BLaER1 treated with 17β-estradiol and CSF1 and Interleukin-3, amounts not matched to agents 10 nM and 100 nM (cell line): Measurements from ENCODE around the gene DNAJC30.
A peak's percentile ranks its signal among the peaks of the same experiment; 100 is the strongest.
"Not testable (repeated sequence)": the region's sequence is repeated elsewhere in the genome, so short reads cannot be mapped to it uniquely, and the experiment has no call there.

ENCODE experiments used
- H3K27ac ChIP-seq, 11 experiments: shearing (Covaris generic); formaldehyde crosslinking; 2 replicates each; pipeline ENCODE4 v1.8.1; 2022
- H3K27me3 ChIP-seq, 11 experiments: shearing (Covaris generic); formaldehyde crosslinking; 2 replicates each; pipeline ENCODE4 v1.8.1; 2022
- H3K36me3 ChIP-seq, 11 experiments: shearing (Covaris generic); formaldehyde crosslinking; 2 replicates each; pipeline ENCODE4 v1.8.1; 2022
- H3K4me1 ChIP-seq, 10 experiments: shearing (Covaris generic); formaldehyde crosslinking; 2 replicates each; pipeline ENCODE4 v1.8.1; 2022
- H3K4me2 ChIP-seq, 11 experiments: shearing (Covaris generic); formaldehyde crosslinking; 2 replicates each; pipeline ENCODE4 v1.8.1; 2022
- H3K4me3 ChIP-seq, 10 experiments: shearing (Covaris generic); formaldehyde crosslinking; 2 replicates each; pipeline ENCODE4 v1.8.1; 2022
- H3K9ac ChIP-seq, 11 experiments: shearing (Covaris generic); formaldehyde crosslinking; 2 replicates each; pipeline ENCODE4 v1.8.1; 2022
- H3K9me3 ChIP-seq, 11 experiments: shearing (Covaris generic); formaldehyde crosslinking; replicated peaks in 1 of 11; 2 replicates each; pipeline ENCODE4 v1.8.1; 2022
- H4K20me1 ChIP-seq, 11 experiments: shearing (Covaris generic); formaldehyde crosslinking; 2 replicates each; pipeline ENCODE4 v1.8.1; 2022
- Cebpa-rat ChIP-seq, 11 experiments: shearing (Covaris generic); IDR thresholded peaks; 2 replicates each; pipeline ENCODE4 v1.8.1; 2022

DNAJC30 gene

GRCh38 chr7:73716318-73716890 is 33.2 kb upstream of the DNAJC30 start:
- peak overlapping the region in 2 of 10 experiments; percentile 13 to 36; a peak in 4 of 20 replicates for H3K4me3 ChIP-seq
- H4K20me1 ChIP-seq: peaks cover 62 to 97% (median 83%) of the 10 kb centered on the region in 11 experiments
- peaks cover 45 to 83% (median 67%) of the 10 kb centered on the region in 10 experiments for H3K4me1 ChIP-seq
- peak overlapping the region; percentile 73 to 100 (median 87) for H3K4me2 ChIP-seq
- no peak for TF ChIP-seq Cebpa-rat (IDR thresholded peaks at IDR 0.05)
- H3K36me3 ChIP-seq: no peaks in the 10 kb centered on the region; a peak in 2 of 22 replicates
- H3K9ac ChIP-seq: peak overlapping the region in 1 of 11 experiments; percentile 31; a peak in 3 of 22 replicates
- H3K27me3 ChIP-seq: peaks cover 82 to 95% (median 88%) of the 10 kb centered on the region in 11 experiments
- H3K27ac ChIP-seq: peak overlapping the region in 5 of 11 experiments; percentile 2 to 45 (median 15); a peak in 5 of 22 replicates
- no peaks in the 10 kb centered on the region for H3K9me3 ChIP-seq

GRCh38 chr7:73715648-73716317 is 32.5 kb upstream of the DNAJC30 start:
- Histone ChIP-seq H3K9ac (peak overlapping the region in 3 of 11 experiments; percentile 4 to 31 (median 15); a peak in 3 of 22 replicates), H4K20me1 (peaks cover 65 to 97% (median 85%) of the 10 kb centered on the region in 11 experiments), H3K27ac (peak overlapping the region in 5 of 11 experiments; percentile 2 to 45 (median 15); a peak in 5 of 22 replicates), H3K4me2 (peak overlapping the region; percentile 73 to 100 (median 87)), H3K4me3 (peak overlapping the region in 1 of 10 experiments; percentile 36; a peak in 3 of 20 replicates), H3K4me1 (peaks cover 45 to 81% (median 66%) of the 10 kb centered on the region in 10 experiments), H3K27me3 (peaks cover 82 to 95% (median 88%) of the 10 kb centered on the region in 11 experiments), H3K36me3 (no peaks in the 10 kb centered on the region; a peak in 2 of 22 replicates), H3K9me3 (no peaks in the 10 kb centered on the region)
- peak in 3 of 11 experiments; percentile 33 to 62 (median 38); a peak in 2 of 22 replicates for TF ChIP-seq Cebpa-rat (IDR thresholded peaks at IDR 0.05)

- H3K4me3 ChIP-seq, H3K4me2 ChIP-seq, H3K9ac ChIP-seq, H3K9me3 ChIP-seq, H3K36me3 ChIP-seq, H3K27ac ChIP-seq: not testable (repeated sequence)
- Histone ChIP-seq H3K4me1 (peaks cover 38 to 77% (median 65%) of the 10 kb centered on the region in 10 experiments), H3K27me3 (peaks cover 66 to 97% (median 76%) of the 10 kb centered on the region in 11 experiments), H4K20me1 (peaks cover 79 to 100% (median 96%) of the 10 kb centered on the region in 11 experiments)
These were observed 30.1 kb upstream of the DNAJC30 start for GRCh38 chr7:73713319-73713718.

- Histone ChIP-seq H3K4me3 (no peak overlapping the region), H4K20me1 (peaks cover 75 to 99% (median 94%) of the 10 kb centered on the region in 11 experiments), H3K9ac (no peak overlapping the region), H3K4me1 (peaks cover 34 to 78% (median 65%) of the 10 kb centered on the region in 10 experiments), H3K36me3 (no peaks in the 10 kb centered on the region; a peak in 2 of 22 replicates), H3K9me3 (no peaks in the 10 kb centered on the region), H3K27me3 (peaks cover 64 to 97% (median 74%) of the 10 kb centered on the region in 11 experiments), H3K4me2 (peak overlapping the region in 1 of 11 experiments; percentile 14; a peak in 1 of 22 replicates), H3K27ac (no peak overlapping the region)
- no peak for TF ChIP-seq Cebpa-rat (IDR thresholded peaks at IDR 0.05)
These were observed 29.5 kb upstream of the DNAJC30 start for GRCh38 chr7:73712773-73713172.

- Histone ChIP-seq H3K4me1 (peaks cover 38 to 80% (median 69%) of the 10 kb centered on the region in 10 experiments), H3K36me3 (no peaks in the 10 kb centered on the region; a peak in 2 of 22 replicates), H4K20me1 (peaks cover 44 to 96% (median 88%) of the 10 kb centered on the region in 11 experiments), H3K9ac (peak overlapping the region in 2 of 11 experiments; percentile 15 to 47; a peak in 1 of 22 replicates), H3K27ac (no peak overlapping the region), H3K4me3 (no peak overlapping the region), H3K27me3 (peaks cover 34 to 99% (median 40%) of the 10 kb centered on the region in 11 experiments), H3K4me2 (peak overlapping the region in 10 of 11 experiments; percentile 10 to 98 (median 92); a peak in 18 of 22 replicates), H3K9me3 (no peaks in the 10 kb centered on the region)
- no peak for TF ChIP-seq Cebpa-rat (IDR thresholded peaks at IDR 0.05)
These were observed 25.8 kb upstream of the DNAJC30 start for GRCh38 chr7:73708961-73709549.

- H3K36me3 ChIP-seq: peaks cover 0 to 6% (median 0%) of the 10 kb centered on the region in 11 experiments; a peak in 5 of 22 replicates
- peaks cover 43 to 89% (median 79%) of the 10 kb centered on the region in 10 experiments for H3K4me1 ChIP-seq
- H3K4me3 ChIP-seq: peak overlapping the region in 7 of 10 experiments; percentile 17 to 52 (median 43); a peak in 15 of 20 replicates
- peak overlapping the region; percentile 66 to 98 (median 91) for H3K4me2 ChIP-seq
- peak overlapping the region in 8 of 11 experiments; percentile 6 to 73 (median 46); a peak in 12 of 22 replicates for H3K9ac ChIP-seq
- peaks cover 25 to 92% (median 81%) of the 10 kb centered on the region in 11 experiments; a peak in 21 of 22 replicates for H4K20me1 ChIP-seq
- H3K9me3 ChIP-seq: no peaks in the 10 kb centered on the region
- peak overlapping the region in 7 of 11 experiments; percentile 3 to 70 (median 61); a peak in 12 of 22 replicates for H3K27ac ChIP-seq
- peaks cover 15 to 96% (median 21%) of the 10 kb centered on the region in 11 experiments for H3K27me3 ChIP-seq
- no peak for TF ChIP-seq Cebpa-rat (IDR thresholded peaks at IDR 0.05)
These were observed 23.9 kb upstream of the DNAJC30 start for GRCh38 chr7:73707045-73707631.

- Histone ChIP-seq H3K4me2 (peak overlapping the region; percentile 66 to 98 (median 91)), H3K27me3 (peaks cover 7 to 94% (median 17%) of the 10 kb centered on the region in 11 experiments; a peak in 20 of 22 replicates)
These were observed 23.1 kb upstream of the DNAJC30 start for GRCh38 chr7:73706126-73707044.

More at GRCh38 chr7:73706126-73707044, 23.1 kb upstream of the DNAJC30 start:
- Histone ChIP-seq H3K9me3 (no peaks in the 10 kb centered on the region), H3K27ac (peak overlapping the region in 8 of 11 experiments; percentile 3 to 70 (median 50); a peak in 12 of 22 replicates), H3K9ac (peak overlapping the region in 7 of 11 experiments; percentile 4 to 73 (median 63); a peak in 15 of 22 replicates), H3K36me3 (peaks cover 0 to 12% (median 0%) of the 10 kb centered on the region in 11 experiments; a peak in 5 of 22 replicates), H4K20me1 (peaks cover 17 to 92% (median 81%) of the 10 kb centered on the region in 11 experiments; a peak in 21 of 22 replicates), H3K4me3 (peak overlapping the region in 8 of 10 experiments; percentile 4 to 52 (median 39); a peak in 9 of 20 replicates), H3K4me1 (peaks cover 43 to 87% (median 82%) of the 10 kb centered on the region in 10 experiments)
- no peak for TF ChIP-seq Cebpa-rat (IDR thresholded peaks at IDR 0.05)
